Thoracic aorta (tissue), 2 donors: ENCODE data around the gene RHOJ. TPM values are rescaled to one million over a fixed set of nuclear protein-coding genes. Genes with fewer than 3 reads are reported as not detected.
A peak's percentile ranks its signal among the peaks of the same experiment; 100 is the strongest.

ENCODE experiments used
- ATAC-seq: fragments of 150-250 bp; one replicate; pipeline ENCODE4 v1.8.0; 2017; ENCODE audit warnings: low read depth; ENCODE audit not compliant: insufficient number of reproducible peaks, low FRiP score
- DNase-seq: peaks from one replicate; pipeline ENCODE4 v3.0.0-alpha.2; 2020; ENCODE audit warnings: low spot score
- H3K27ac ChIP-seq, 2 donors: fragments of 200-600 bp; sonication (generic); 1 replicate in 1 of 2; 2 replicates in 1 of 2; pipeline ENCODE4 v1.5.1; 2016; ENCODE audit warnings: mild to moderate bottlenecking in 2 of 2, moderate library complexity in 2 of 2
- H3K27me3 ChIP-seq: fragments of 200-600 bp; sonication (generic); replicated peaks from 2 replicates; pipeline ENCODE4 v1.6.0; 2016; ENCODE audit warnings: mild to moderate bottlenecking; ENCODE audit not compliant: insufficient read depth
- H3K36me3 ChIP-seq: fragments of 200-600 bp; sonication (generic); one replicate; pipeline ENCODE4 v1.5.1; 2016
- H3K4me1 ChIP-seq, 2 donors: fragments of 200-600 bp; sonication (generic); 1 replicate in 1 of 2; 2 replicates in 1 of 2; pipeline versions ENCODE4 v1.5.1 to v1.6.0; 2016; ENCODE audit warnings: low read depth in 2 of 2, mild to moderate bottlenecking in 1 of 2; ENCODE audit not compliant: control insufficient read depth in 1 of 2
- H3K4me3 ChIP-seq: fragments of 200-600 bp; sonication (generic); 2 replicates; pipeline ENCODE4 v1.5.1; 2016; ENCODE audit warnings: mild to moderate bottlenecking
- H3K9me3 ChIP-seq: fragments of 200-600 bp; sonication (generic); 2 replicates; pipeline ENCODE4 v1.5.1; 2016
- total RNA-seq, 2 donors: library from RNA; depleted of rRNA; stranded (reverse); fragments of >200 nt; gene quantifications; one replicate each; pipeline versions ENCODE4 v1.1.0 to v1.2.3, GENCODE V29; 2016
- TF ChIP-seq, protein P1 (sequence below): fragments of 200-600 bp; sonication (generic); IDR thresholded peaks from one replicate; pipeline ENCODE4 v1.5.1; 2019; ENCODE audit warnings: antibody characterized with exemption

The RHOJ gene
- total RNA-seq, 2 donors from 2014 or later: 7.6 to 23.4 TPM

DNA sequence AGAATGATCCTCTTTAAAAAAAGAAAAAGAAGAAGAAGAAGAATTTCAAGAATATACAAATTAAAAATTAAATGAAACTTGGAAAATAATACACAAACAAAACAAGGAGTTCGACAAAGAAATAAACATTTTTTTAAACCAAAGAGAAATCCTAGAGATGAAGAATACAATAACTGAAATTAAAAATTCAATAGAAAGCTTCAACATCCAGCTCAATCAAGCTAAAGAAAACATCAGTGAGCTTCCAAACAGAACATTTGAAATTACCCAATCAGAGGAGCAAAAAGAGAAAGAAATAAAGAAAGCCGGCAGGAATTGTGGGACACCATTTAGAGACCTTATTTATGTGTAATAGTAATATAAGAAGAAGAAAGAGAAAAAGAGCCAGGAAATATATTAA, 37.2 kb upstream of the RHOJ start:
- TF ChIP-seq, protein P1, sequence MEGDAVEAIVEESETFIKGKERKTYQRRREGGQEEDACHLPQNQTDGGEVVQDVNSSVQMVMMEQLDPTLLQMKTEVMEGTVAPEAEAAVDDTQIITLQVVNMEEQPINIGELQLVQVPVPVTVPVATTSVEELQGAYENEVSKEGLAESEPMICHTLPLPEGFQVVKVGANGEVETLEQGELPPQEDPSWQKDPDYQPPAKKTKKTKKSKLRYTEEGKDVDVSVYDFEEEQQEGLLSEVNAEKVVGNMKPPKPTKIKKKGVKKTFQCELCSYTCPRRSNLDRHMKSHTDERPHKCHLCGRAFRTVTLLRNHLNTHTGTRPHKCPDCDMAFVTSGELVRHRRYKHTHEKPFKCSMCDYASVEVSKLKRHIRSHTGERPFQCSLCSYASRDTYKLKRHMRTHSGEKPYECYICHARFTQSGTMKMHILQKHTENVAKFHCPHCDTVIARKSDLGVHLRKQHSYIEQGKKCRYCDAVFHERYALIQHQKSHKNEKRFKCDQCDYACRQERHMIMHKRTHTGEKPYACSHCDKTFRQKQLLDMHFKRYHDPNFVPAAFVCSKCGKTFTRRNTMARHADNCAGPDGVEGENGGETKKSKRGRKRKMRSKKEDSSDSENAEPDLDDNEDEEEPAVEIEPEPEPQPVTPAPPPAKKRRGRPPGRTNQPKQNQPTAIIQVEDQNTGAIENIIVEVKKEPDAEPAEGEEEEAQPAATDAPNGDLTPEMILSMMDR: no peak
- H3K4me1 ChIP-seq: no peaks in the 10 kb centered on the region
- H3K27ac ChIP-seq: no peak overlapping the region
- H3K9me3 ChIP-seq: peaks cover 6% of the 10 kb centered on the region
- no peak overlapping the region for H3K4me3 ChIP-seq
- H3K27me3 ChIP-seq: no peaks in the 10 kb centered on the region
- DNase-seq (no peak), ATAC-seq (no peak)
- no peaks in the 10 kb centered on the region for H3K36me3 ChIP-seq

DNA sequence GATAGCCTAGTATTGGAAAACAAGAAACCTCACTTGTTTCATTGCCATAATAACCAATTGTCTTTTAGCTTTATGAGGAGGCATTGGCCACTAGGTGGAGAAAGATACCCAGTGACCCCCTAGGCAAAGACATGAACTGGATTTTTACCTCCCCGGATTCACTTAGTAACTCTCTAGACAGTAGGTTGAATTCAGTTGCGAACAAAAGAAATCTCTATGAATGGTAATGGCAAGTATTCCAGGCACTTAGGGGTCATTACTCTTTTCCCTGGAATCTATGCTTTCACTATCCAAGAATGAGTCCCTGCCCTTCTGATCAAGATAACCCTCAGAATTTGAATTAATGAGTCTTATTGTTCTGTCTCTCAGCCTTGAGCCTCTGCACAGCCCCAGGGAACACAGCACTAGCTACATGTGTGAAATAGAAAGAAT, 29.5 kb upstream of the RHOJ start:
- H3K4me3 ChIP-seq: no peak overlapping the region
- TF ChIP-seq, protein P1: peak; percentile 54
- ATAC-seq (peak; percentile 56), DNase-seq (no peak)
- H3K4me1 ChIP-seq: peaks cover 6 to 22% of the 10 kb centered on the region in 2 donors
- no peaks in the 10 kb centered on the region for H3K9me3 ChIP-seq
- H3K27ac ChIP-seq: no peak overlapping the region
- no peaks in the 10 kb centered on the region for H3K27me3 ChIP-seq
- no peaks in the 10 kb centered on the region for H3K36me3 ChIP-seq

DNA sequence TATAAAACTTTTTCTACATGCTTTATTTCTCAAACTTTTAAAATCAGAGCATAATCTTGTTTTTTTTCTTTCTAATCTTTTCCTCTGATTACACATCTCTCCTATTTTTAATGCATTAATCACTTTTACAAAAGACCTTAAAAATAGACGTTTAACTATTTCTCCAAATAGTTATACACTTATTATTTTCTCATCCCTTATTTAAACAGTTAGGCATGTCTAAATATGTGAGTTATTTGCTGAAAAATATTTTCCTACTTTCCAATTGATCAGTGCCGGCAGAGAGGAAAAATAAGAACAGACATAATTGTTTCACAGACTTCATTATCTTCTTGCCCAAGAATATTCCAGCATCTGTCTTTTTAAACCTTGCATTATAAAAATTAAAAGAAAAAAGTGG, 28.7 kb upstream of the RHOJ start:
- Histone ChIP-seq H3K4me1 (peaks cover 6 to 29% of the 10 kb centered on the region in 2 donors), H3K27me3 (no peaks in the 10 kb centered on the region), H3K9me3 (no peaks in the 10 kb centered on the region), H3K27ac (no peak overlapping the region), H3K36me3 (no peaks in the 10 kb centered on the region), H3K4me3 (no peak overlapping the region)
- TF ChIP-seq, protein P1: no peak
- no peak for DNase-seq
- ATAC-seq: no peak

DNA sequence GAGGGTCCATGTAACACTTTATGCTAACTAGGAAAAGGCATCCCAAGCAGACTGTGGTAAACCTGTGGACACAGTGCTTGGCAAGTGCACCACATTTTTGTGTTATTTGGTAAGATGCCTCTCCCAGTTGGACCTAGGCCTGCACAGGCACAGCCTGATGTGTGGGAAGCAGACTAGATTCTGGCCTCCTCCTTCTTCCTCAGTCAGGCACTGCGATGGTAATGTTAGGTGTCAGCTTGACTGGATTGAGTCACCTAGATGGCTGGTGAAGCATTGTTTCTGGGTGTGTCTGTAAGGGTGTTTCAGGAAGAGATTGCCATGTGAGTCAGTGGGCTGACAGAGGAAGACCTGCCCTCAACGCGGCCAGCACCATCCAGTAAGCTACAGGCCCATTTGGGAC, 25.3 kb upstream of the RHOJ start:
- H3K36me3 ChIP-seq: no peaks in the 10 kb centered on the region
- H3K4me1 ChIP-seq: peaks cover 6 to 29% of the 10 kb centered on the region in 2 donors
- H3K4me3 ChIP-seq: no peak overlapping the region
- no peak overlapping the region for H3K27ac ChIP-seq
- H3K9me3 ChIP-seq: no peaks in the 10 kb centered on the region
- TF ChIP-seq, protein P1: no peak
- ATAC-seq: no peak
- no peaks in the 10 kb centered on the region for H3K27me3 ChIP-seq
- no peak for DNase-seq

DNA sequence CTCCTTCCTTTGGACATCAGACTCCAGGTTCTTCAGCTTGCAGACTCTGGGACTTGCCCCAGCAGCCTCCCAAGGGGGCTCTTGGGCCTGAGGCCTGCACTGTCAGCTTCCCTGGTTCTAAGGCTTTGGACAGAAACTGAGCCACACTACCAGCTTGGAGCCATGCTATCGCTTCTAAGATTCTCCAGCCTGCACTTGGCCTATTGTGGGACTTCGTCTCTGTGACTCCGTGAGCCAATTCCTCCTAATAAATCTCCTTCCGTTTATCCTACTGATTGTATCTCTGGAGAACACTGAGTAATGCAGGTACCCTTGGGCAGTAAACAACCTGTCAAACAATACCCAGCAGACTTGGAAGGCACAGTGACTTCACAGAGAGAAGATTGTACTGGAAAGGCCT, 24.9 kb upstream of the RHOJ start:
- H3K9me3 ChIP-seq: no peaks in the 10 kb centered on the region
- ATAC-seq: no peak
- H3K27ac ChIP-seq: no peak overlapping the region
- no peak overlapping the region for H3K4me3 ChIP-seq
- no peak for DNase-seq
- peaks cover 6 to 25% of the 10 kb centered on the region in 2 donors for H3K4me1 ChIP-seq
- TF ChIP-seq, protein P1: no peak
- no peaks in the 10 kb centered on the region for H3K36me3 ChIP-seq
- H3K27me3 ChIP-seq: no peaks in the 10 kb centered on the region
